Measurements from ENCODE around the gene CACNA1E. TPM values are rescaled to one million over a fixed set of nuclear protein-coding genes. Genes with fewer than 3 reads are reported as not detected.

The CACNA1E gene
- polyA plus RNA-seq, 2 donors, result 0.01 TPM; not detected in 1

DNA sequence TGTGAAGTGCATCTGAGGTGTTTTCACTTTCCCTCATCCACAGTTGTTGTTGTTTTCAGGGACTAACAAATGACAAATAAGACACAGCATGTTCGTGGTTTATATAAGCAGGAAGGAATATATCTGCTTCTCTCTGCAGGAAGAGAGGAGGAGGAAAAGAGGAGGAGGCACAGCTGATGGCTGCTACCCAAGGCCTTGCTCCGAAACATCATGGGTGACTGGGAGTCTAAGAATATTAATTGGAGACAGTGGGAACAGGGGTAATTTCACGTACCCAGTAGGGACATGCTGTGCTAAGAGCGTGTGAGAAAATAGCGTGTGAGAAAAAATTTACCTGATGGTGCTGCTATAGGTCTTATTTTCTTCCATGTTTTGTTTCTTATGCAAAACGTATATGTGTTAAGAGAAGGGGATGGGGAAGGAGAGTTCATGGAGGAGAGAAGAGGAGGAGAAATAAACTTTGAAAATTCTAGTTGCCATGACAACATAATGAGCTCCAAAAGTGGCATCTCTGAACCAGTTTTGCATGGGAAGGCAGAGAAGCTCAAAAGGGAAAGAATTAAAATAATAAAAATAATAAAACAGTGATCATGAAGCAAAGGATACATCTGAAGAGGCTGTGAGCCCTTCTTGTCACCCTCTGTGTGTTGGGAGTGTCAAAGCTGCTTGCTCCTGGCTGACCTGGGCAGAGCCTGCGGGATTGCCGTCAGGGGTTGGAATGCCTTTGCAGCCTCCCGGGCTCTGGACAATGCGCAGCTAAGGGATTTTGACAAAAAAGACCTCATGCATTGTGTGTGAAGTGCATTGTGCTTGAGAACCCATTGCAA lies 192.0 kb downstream of the CACNA1E start:
- 54 to 56% methylated on average over 10 of the region's 10 CpGs for WGBS, 2 donors
- H3K4me1 ChIP-seq (ENCODE audit: control insufficient read depth in 2 of 2, insufficient read depth in 2 of 2, low read length in 1 of 2), result no peaks in the 10 kb centered on the region
- H3K9me3 ChIP-seq (ENCODE audit: control insufficient read depth in 2 of 2, insufficient read depth in 1 of 2, low read depth in 1 of 2, low read length in 1 of 2), result peaks cover 0 to 3% of the 10 kb centered on the region in 2 donors
- H3K36me3 ChIP-seq (ENCODE audit: control insufficient read depth in 2 of 2, insufficient read depth in 2 of 2, low read length in 1 of 2), result no peaks in the 10 kb centered on the region
- no peaks in the 10 kb centered on the region for H3K27me3 ChIP-seq (ENCODE audit: control insufficient read depth in 1 of 2, insufficient read depth in 2 of 2, low read length in 2 of 2)
- no peak overlapping the region for H3K4me3 ChIP-seq (ENCODE audit: low read depth in 1 of 2, low read length in 2 of 2)
- H3K27ac ChIP-seq (ENCODE audit: low read depth in 2 of 2, low read length in 1 of 2), result no peak overlapping the region

DNA sequence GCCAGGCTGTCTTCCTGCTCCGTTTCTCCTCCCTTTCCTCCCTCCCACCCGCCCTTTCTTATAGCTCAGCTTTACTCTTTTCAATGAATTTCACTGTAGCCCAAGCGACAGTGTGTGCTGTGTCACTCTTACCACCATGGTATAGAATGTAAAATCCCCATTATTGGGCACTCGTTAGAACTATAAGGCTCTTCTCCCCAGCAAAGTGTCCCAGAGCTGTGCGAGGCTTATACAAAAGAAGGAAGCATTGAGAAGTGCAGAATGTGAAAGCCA lies 192.5 kb downstream of the CACNA1E start:
- Histone ChIP-seq H3K27ac (ENCODE audit: low read depth in 2 of 2, low read length in 1 of 2) (no peak overlapping the region), H3K4me1 (ENCODE audit: control insufficient read depth in 2 of 2, insufficient read depth in 2 of 2, low read length in 1 of 2) (no peaks in the 10 kb centered on the region), H3K27me3 (ENCODE audit: control insufficient read depth in 1 of 2, insufficient read depth in 2 of 2, low read length in 2 of 2) (no peaks in the 10 kb centered on the region), H3K4me3 (ENCODE audit: low read depth in 1 of 2, low read length in 2 of 2) (no peak overlapping the region), H3K9me3 (ENCODE audit: control insufficient read depth in 2 of 2, insufficient read depth in 1 of 2, low read depth in 1 of 2, low read length in 1 of 2) (peaks cover 0 to 3% of the 10 kb centered on the region in 2 donors), H3K36me3 (ENCODE audit: control insufficient read depth in 2 of 2, insufficient read depth in 2 of 2, low read length in 1 of 2) (no peaks in the 10 kb centered on the region)
- WGBS, 2 donors, result 40 to 47% methylated on average over 5 of the region's 5 CpGs

DNA sequence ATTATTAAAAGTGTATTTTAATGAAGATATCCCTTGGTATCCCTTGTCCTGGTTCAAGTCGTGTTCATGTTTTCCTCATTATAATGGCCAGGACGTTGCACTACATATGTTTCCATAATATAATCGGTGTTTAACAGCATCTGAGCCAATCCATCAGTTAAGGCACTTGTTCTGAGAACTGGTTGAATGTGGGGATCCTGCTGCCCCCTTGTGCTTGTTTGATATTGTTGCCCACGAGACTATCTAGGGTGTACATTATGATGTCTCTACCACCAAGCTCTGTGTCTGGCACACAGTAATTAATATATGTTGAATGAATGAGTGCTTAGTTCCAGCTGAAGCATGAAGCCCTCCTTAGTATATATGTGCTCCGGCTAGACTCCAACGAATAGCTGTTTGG lies 193.0 kb downstream of the CACNA1E start:
- Histone ChIP-seq H3K4me3 (ENCODE audit: low read depth in 1 of 2, low read length in 2 of 2) (no peak overlapping the region), H3K4me1 (ENCODE audit: control insufficient read depth in 2 of 2, insufficient read depth in 2 of 2, low read length in 1 of 2) (no peaks in the 10 kb centered on the region), H3K27me3 (ENCODE audit: control insufficient read depth in 1 of 2, insufficient read depth in 2 of 2, low read length in 2 of 2) (no peaks in the 10 kb centered on the region), H3K9me3 (ENCODE audit: control insufficient read depth in 2 of 2, insufficient read depth in 1 of 2, low read depth in 1 of 2, low read length in 1 of 2) (peaks cover 0 to 3% of the 10 kb centered on the region in 2 donors), H3K27ac (ENCODE audit: low read depth in 2 of 2, low read length in 1 of 2) (no peak overlapping the region), H3K36me3 (ENCODE audit: control insufficient read depth in 2 of 2, insufficient read depth in 2 of 2, low read length in 1 of 2) (no peaks in the 10 kb centered on the region)
- WGBS, 2 donors, result 34 to 38% methylated on average over 6 of the region's 6 CpGs

DNA sequence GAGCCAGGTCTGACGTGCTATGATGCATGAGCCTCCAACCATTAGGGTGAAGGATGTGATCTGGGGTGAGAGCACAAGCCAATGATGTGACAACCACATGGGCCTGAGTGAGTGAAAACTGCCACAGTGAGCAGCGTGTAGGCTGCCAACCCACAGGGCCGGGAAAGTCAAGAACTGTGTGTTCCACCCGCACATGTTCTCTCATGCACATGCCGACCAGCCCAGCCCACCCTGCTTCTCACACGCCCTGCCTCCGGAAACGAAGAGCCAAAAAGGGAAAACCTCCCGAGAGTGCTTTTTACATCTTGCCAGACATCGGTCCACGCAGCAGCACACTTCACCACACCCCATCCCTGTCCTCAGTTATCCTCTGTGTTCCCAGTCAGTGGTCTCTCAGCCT lies 197.0 kb downstream of the CACNA1E start:
- no peaks in the 10 kb centered on the region for H3K36me3 ChIP-seq (ENCODE audit: control insufficient read depth in 2 of 2, insufficient read depth in 2 of 2, low read length in 1 of 2)
- no peak overlapping the region for H3K27ac ChIP-seq (ENCODE audit: low read depth in 2 of 2, low read length in 1 of 2)
- H3K4me3 ChIP-seq (ENCODE audit: low read depth in 1 of 2, low read length in 2 of 2), result no peak overlapping the region
- no peaks in the 10 kb centered on the region for H3K27me3 ChIP-seq (ENCODE audit: control insufficient read depth in 1 of 2, insufficient read depth in 2 of 2, low read length in 2 of 2)
- 87 to 90% methylated on average over 11 of the region's 11 CpGs for WGBS, 2 donors
- no peaks in the 10 kb centered on the region for H3K4me1 ChIP-seq (ENCODE audit: control insufficient read depth in 2 of 2, insufficient read depth in 2 of 2, low read length in 1 of 2)
- no peaks in the 10 kb centered on the region for H3K9me3 ChIP-seq (ENCODE audit: control insufficient read depth in 2 of 2, insufficient read depth in 1 of 2, low read depth in 1 of 2, low read length in 1 of 2)

DNA sequence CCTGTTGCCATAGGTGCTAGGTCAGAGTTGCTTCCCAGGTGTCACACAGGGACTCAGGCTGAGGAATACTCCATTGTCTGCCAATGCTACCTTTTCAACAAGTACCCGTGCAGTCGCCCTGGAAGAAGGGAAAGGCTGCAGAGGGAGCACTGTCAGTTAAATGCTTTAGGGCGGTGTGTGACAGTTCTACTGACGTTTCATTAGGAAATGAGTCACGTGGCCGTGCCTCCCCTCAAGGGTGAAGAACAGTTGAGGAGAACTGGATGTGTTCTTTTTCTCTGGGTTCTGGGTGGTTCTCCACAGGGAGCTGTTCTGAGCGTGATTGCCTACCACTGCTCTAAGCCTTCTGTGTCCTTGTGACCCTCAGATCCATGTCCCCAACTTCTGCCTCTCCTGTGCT lies 197.6 kb downstream of the CACNA1E start:
- H3K36me3 ChIP-seq (ENCODE audit: control insufficient read depth in 2 of 2, insufficient read depth in 2 of 2, low read length in 1 of 2), result no peaks in the 10 kb centered on the region
- H3K4me1 ChIP-seq (ENCODE audit: control insufficient read depth in 2 of 2, insufficient read depth in 2 of 2, low read length in 1 of 2), result no peaks in the 10 kb centered on the region
- no peaks in the 10 kb centered on the region for H3K27me3 ChIP-seq (ENCODE audit: control insufficient read depth in 1 of 2, insufficient read depth in 2 of 2, low read length in 2 of 2)
- H3K27ac ChIP-seq (ENCODE audit: low read depth in 2 of 2, low read length in 1 of 2), result no peak overlapping the region
- H3K4me3 ChIP-seq (ENCODE audit: low read depth in 1 of 2, low read length in 2 of 2), result no peak overlapping the region
- 67% methylated on average over 7 of the region's 7 CpGs for WGBS, 2 donors
- H3K9me3 ChIP-seq (ENCODE audit: control insufficient read depth in 2 of 2, insufficient read depth in 1 of 2, low read depth in 1 of 2, low read length in 1 of 2), result no peaks in the 10 kb centered on the region

DNA sequence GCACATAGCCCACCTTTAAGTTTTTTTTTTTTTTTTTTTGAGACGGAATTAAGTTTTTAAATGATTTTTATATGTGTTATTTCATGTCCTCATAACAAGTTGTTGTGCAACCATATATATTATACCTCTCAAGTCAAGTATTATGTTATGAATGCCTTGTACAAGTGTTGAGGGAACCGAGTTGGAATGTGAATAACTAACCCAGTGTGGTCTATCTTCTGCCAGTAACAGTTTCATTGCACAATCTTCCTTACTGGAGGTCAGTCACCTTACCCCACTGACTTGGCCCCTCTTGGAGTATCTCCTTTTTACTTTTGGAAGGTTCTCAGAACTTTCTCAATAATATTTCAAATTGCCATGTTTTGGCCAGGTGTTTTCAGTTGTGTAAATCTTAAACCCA lies 201.9 kb downstream of the CACNA1E start:
- Histone ChIP-seq H3K4me1 (ENCODE audit: control insufficient read depth in 2 of 2, insufficient read depth in 2 of 2, low read length in 1 of 2) (no peaks in the 10 kb centered on the region), H3K4me3 (ENCODE audit: low read depth in 1 of 2, low read length in 2 of 2) (no peak overlapping the region), H3K27me3 (ENCODE audit: control insufficient read depth in 1 of 2, insufficient read depth in 2 of 2, low read length in 2 of 2) (no peaks in the 10 kb centered on the region), H3K27ac (ENCODE audit: low read depth in 2 of 2, low read length in 1 of 2) (no peak overlapping the region), H3K36me3 (ENCODE audit: control insufficient read depth in 2 of 2, insufficient read depth in 2 of 2, low read length in 1 of 2) (no peaks in the 10 kb centered on the region), H3K9me3 (ENCODE audit: control insufficient read depth in 2 of 2, insufficient read depth in 1 of 2, low read depth in 1 of 2, low read length in 1 of 2) (no peaks in the 10 kb centered on the region)
- 69 to 81% methylated on average over 2 of the region's 2 CpGs for WGBS, 2 donors

DNA sequence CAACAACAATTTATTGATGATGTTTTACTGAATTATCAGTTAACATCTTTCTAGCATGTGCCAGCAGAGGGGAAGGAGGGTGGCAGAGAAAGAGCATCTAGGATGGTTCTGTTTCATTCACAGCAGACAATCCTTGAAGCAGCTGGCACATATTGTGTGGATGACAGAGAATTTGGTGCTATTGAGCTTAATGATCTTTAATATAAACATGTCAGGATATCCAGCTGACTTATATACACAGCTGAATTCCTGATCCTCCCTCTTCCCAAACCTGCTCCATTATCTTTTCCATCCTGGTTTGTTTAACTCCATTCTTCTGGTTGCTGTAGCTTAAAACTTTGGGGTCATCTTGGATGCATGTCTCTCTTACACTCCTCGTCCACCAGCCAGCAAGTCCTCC lies 218.6 kb downstream of the CACNA1E start:
- Histone ChIP-seq H3K4me3 (ENCODE audit: low read depth in 1 of 2, low read length in 2 of 2) (no peak overlapping the region), H3K27me3 (ENCODE audit: control insufficient read depth in 1 of 2, insufficient read depth in 2 of 2, low read length in 2 of 2) (no peaks in the 10 kb centered on the region)
- WGBS, 2 donors, result 35 to 40% methylated on average over 1 of the region's 1 CpG

DNA sequence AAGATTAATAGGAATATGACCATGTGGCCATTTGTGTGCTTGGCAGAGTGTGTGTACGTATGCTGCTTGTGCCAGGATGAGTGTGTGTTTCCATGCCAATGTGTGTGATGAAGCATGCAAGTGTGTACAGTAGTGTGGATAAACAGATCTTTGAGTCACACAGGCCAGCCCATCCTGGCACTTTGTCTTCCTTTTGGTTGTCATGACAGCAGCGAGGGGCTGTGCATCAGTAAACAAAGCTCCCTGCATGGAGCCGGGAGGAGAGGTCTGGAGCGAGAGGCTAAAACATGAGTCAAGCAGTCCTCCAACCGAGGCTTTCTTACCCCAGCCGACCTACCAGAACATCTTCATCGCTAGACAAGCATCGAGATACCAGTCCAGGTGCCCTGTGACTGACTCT lies 221.2 kb downstream of the CACNA1E start:
- Histone ChIP-seq H3K4me3 (ENCODE audit: low read depth in 1 of 2, low read length in 2 of 2) (no peak overlapping the region), H3K27me3 (ENCODE audit: control insufficient read depth in 1 of 2, insufficient read depth in 2 of 2, low read length in 2 of 2) (no peaks in the 10 kb centered on the region), H3K4me1 (ENCODE audit: control insufficient read depth in 2 of 2, insufficient read depth in 2 of 2, low read length in 1 of 2) (no peaks in the 10 kb centered on the region), H3K27ac (ENCODE audit: low read depth in 2 of 2, low read length in 1 of 2) (no peak overlapping the region), H3K9me3 (ENCODE audit: control insufficient read depth in 2 of 2, insufficient read depth in 1 of 2, low read depth in 1 of 2, low read length in 1 of 2) (peaks cover under 1 to 2% of the 10 kb centered on the region in 2 donors), H3K36me3 (ENCODE audit: control insufficient read depth in 2 of 2, insufficient read depth in 2 of 2, low read length in 1 of 2) (no peaks in the 10 kb centered on the region)
- 50 to 60% methylated on average over 8 of the region's 8 CpGs for WGBS, 2 donors

More for the DNA sequence above, 218.6 kb downstream of the CACNA1E start:
- H3K27ac ChIP-seq (ENCODE audit: low read depth in 2 of 2, low read length in 1 of 2), result no peak overlapping the region
- H3K36me3 ChIP-seq (ENCODE audit: control insufficient read depth in 2 of 2, insufficient read depth in 2 of 2, low read length in 1 of 2), result no peaks in the 10 kb centered on the region
- H3K4me1 ChIP-seq (ENCODE audit: control insufficient read depth in 2 of 2, insufficient read depth in 2 of 2, low read length in 1 of 2), result no peaks in the 10 kb centered on the region
- H3K9me3 ChIP-seq (ENCODE audit: control insufficient read depth in 2 of 2, insufficient read depth in 1 of 2, low read depth in 1 of 2, low read length in 1 of 2), result peaks cover 2% of the 10 kb centered on the region in 2 donors

DNA sequence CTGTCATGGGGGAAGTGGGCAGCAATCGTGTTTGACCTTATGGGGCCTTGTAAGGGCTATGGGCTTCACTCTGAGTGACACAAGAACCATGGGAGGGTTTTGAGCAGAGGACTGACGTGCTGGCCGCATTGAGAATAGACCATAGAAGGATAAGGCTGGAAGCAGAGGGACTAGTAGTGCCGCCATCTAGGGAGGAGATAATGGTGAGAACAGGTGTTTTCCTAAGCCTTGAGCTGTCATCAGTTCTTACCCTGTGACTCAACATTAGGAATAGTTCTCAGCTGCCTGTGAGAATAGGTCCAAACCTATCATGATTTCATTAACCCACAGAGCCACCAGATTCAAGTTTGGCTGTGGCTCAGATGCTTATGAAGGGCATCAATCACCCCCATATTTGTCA lies 228.5 kb downstream of the CACNA1E start:
- Histone ChIP-seq H3K9me3 (ENCODE audit: control insufficient read depth in 2 of 2, insufficient read depth in 1 of 2, low read depth in 1 of 2, low read length in 1 of 2) (no peaks in the 10 kb centered on the region), H3K27me3 (ENCODE audit: control insufficient read depth in 1 of 2, insufficient read depth in 2 of 2, low read length in 2 of 2) (no peaks in the 10 kb centered on the region), H3K27ac (ENCODE audit: low read depth in 2 of 2, low read length in 1 of 2) (no peak overlapping the region), H3K4me1 (ENCODE audit: control insufficient read depth in 2 of 2, insufficient read depth in 2 of 2, low read length in 1 of 2) (no peaks in the 10 kb centered on the region), H3K4me3 (ENCODE audit: low read depth in 1 of 2, low read length in 2 of 2) (no peak overlapping the region), H3K36me3 (ENCODE audit: control insufficient read depth in 2 of 2, insufficient read depth in 2 of 2, low read length in 1 of 2) (no peaks in the 10 kb centered on the region)
- WGBS, 2 donors, result 77 to 85% methylated on average over 4 of the region's 4 CpGs

DNA sequence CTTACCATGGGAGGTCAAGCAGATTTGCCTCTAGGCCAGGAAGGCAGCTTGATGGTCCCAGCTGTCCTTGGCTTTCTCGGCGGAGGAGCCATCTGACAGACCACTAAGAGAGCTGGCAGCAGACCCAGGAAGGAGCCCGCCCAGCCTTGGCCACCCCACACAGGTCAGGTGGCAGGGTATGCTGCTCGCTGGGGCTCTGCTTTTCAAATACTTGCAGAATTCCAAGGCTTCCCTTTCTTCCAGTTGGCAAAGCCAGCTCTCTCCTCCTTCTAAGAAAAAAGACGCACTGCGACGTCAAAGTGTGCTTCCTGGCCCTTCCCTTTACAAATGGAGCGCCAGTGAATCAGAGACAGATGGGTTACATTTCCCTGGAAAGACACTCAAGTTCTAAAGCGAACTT lies 229.4 kb downstream of the CACNA1E start:
- H3K27ac ChIP-seq (ENCODE audit: low read depth in 2 of 2, low read length in 1 of 2), result no peak overlapping the region
- no peaks in the 10 kb centered on the region for H3K36me3 ChIP-seq (ENCODE audit: control insufficient read depth in 2 of 2, insufficient read depth in 2 of 2, low read length in 1 of 2)
- no peaks in the 10 kb centered on the region for H3K27me3 ChIP-seq (ENCODE audit: control insufficient read depth in 1 of 2, insufficient read depth in 2 of 2, low read length in 2 of 2)
- no peaks in the 10 kb centered on the region for H3K9me3 ChIP-seq (ENCODE audit: control insufficient read depth in 2 of 2, insufficient read depth in 1 of 2, low read depth in 1 of 2, low read length in 1 of 2)
- H3K4me3 ChIP-seq (ENCODE audit: low read depth in 1 of 2, low read length in 2 of 2), result no peak overlapping the region
- no peaks in the 10 kb centered on the region for H3K4me1 ChIP-seq (ENCODE audit: control insufficient read depth in 2 of 2, insufficient read depth in 2 of 2, low read length in 1 of 2)
- 80 to 86% methylated on average over 9 of the region's 9 CpGs for WGBS, 2 donors

Measured in esophagus (tissue), 2 donors.